Activated naive CD8-positive, alpha-beta T cell (primary cell): Measurements from ENCODE around the gene DCST2.

ENCODE experiments used
- H3K27ac Mint-ChIP-seq: one replicate; pipeline ENCODE4 v1.8.0; 2021; ENCODE audit warnings: mixed read lengths
- H3K27me3 Mint-ChIP-seq: one replicate; pipeline ENCODE4 v1.8.0; 2021; ENCODE audit warnings: mixed read lengths
- H3K36me3 Mint-ChIP-seq: one replicate; pipeline ENCODE4 v1.8.0; 2021; ENCODE audit warnings: mixed read lengths
- H3K4me1 Mint-ChIP-seq: one replicate; pipeline ENCODE4 v1.8.0; 2021; ENCODE audit warnings: low read depth, mixed read lengths
- H3K4me3 Mint-ChIP-seq: one replicate; pipeline ENCODE4 v1.8.0; 2021; ENCODE audit warnings: mild to moderate bottlenecking, mixed read lengths
- H3K9me3 Mint-ChIP-seq: one replicate; pipeline ENCODE4 v1.8.0; 2021; ENCODE audit warnings: low read depth, mixed read lengths

Gene DCST2

DNA sequence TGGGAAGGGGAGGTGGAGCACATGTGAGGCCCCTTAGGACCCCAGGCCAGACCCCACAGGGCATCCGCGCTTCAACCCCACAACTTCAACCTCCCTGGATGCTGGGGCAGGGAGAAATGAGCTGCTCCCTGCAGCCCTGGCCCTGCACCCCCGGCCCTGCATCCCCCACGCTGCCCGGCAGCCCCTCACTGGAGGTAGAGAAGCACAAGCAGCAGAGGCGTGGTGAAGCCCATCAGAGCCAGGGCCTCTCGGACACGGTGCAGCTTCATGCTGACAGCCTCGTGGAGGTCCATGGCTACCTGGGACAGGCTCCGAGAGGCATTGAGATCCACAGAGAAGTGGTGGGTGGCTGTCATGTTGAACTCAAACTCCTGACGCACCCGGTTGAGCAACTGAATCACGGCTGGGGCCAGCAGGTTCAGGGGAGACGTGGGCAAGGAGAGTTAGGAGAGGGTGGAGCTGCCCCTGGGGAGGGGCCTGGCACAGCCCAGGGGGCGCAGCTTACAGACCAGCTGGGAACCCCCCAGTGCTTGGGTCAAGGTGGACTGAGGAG, 3.3 kb downstream of the DCST2 start:
- Mint-ChIP-seq H3K27me3 (no peaks in the 10 kb centered on the region), H3K4me3 (no peak overlapping the region), H3K27ac (no peak overlapping the region), H3K4me1 (no peaks in the 10 kb centered on the region), H3K36me3 (no peaks in the 10 kb centered on the region), H3K9me3 (no peaks in the 10 kb centered on the region)

DNA sequence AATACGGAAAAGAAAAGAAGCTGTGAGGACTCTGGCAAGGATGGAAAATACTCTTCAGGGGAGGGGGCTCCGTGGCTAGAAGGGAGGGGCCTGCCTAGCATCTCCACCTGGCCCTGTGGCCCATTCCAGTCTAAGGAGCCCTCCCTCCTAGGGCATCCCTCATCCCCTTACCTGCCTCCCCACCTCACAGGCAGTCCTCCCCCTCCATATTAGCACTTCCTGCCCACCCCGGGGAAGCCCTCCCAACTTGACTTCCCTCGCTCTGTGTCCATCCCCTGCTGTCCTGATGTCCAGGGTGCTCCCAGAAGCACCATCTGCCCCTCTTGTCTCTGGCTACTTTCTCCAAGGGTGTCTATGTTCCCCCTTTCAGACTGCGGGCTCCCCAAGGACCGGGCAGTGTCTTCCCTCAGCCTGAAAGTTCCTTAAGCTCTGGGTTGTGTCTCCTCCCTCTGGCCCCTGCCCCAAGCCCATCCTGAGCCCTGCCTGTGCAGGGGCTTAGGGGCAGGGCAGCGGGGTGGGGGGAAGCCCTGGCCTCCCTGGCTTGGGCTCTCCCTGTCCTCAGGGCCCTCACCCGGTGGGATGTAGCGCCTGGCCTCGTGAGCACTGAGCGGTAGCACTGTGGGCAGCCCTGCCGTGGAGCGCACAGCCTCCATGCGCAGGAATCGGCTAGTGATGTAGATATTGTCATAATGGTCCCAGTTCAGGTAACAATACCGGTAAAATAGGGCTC, 3.9 kb downstream of the DCST2 start:
- H3K27ac Mint-ChIP-seq = no peak overlapping the region
- no peak overlapping the region for H3K4me3 Mint-ChIP-seq
- no peaks in the 10 kb centered on the region for H3K36me3 Mint-ChIP-seq
- H3K9me3 Mint-ChIP-seq = no peaks in the 10 kb centered on the region
- no peaks in the 10 kb centered on the region for H3K27me3 Mint-ChIP-seq
- H3K4me1 Mint-ChIP-seq = no peaks in the 10 kb centered on the region

DNA sequence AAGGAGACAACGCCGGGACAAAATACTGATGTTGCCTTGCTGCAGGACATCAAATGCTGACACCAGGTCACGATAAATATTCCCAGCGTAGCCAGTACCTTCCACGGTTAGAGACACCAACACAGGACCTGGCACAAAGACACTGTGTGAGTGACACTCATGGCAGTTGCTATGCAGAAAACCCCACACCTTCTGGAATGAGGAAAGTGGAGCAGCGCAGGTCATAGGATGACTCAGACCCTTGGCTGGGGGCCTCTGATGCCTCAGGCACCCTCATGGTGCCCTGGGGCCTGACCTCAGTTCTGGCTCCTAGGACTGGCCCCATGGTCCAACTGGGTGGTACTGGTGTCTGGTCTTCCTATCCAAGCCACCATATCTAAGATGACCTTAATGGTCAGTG, 7.0 kb downstream of the DCST2 start:
- no peaks in the 10 kb centered on the region for H3K36me3 Mint-ChIP-seq
- H3K9me3 Mint-ChIP-seq = no peaks in the 10 kb centered on the region
- no peak overlapping the region for H3K4me3 Mint-ChIP-seq
- no peak overlapping the region for H3K27ac Mint-ChIP-seq
- H3K27me3 Mint-ChIP-seq = peaks cover 1% of the 10 kb centered on the region
- H3K4me1 Mint-ChIP-seq = no peaks in the 10 kb centered on the region

DNA sequence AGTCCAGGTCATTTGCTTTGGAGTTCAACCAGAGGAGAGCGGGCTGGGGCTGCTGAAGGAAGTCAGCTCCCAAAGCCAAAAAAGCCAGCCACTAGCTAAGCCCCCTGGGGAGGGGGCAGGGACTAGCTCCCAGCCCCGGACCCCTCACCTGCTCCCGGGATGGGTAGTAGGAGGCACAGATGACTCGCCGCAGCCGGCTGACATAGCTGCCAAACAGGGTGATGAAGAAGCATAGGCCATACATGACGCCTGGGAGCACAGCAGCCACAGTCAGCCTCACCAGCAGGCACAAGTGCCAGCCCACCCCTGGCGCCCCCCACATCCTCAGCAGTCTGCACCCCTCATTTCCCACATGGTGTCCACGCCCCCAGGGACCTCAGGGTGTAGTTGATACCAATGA, 7.4 kb downstream of the DCST2 start:
- peaks cover 1% of the 10 kb centered on the region for H3K27me3 Mint-ChIP-seq
- no peaks in the 10 kb centered on the region for H3K36me3 Mint-ChIP-seq
- no peak overlapping the region for H3K27ac Mint-ChIP-seq
- no peaks in the 10 kb centered on the region for H3K9me3 Mint-ChIP-seq
- H3K4me3 Mint-ChIP-seq = no peak overlapping the region
- H3K4me1 Mint-ChIP-seq = no peaks in the 10 kb centered on the region

DNA sequence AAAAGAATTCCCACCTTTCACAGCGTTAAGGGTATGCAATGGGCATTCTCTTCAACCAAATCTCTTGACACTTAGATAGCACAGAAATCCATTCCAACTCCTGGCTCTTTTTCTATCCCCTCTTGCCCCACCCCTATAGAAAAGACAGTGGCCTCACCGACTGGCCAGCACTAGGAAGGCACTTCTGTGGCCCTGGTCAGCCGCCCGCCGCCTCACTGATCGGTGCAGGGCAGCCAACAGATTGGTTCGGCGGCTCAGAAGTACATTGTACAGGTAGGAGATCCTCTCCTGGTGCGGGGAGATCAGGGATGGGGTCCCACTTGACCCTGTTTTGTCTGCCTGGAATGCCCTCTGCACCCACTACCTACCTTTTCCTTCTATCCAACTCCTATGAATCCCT, 9.3 kb downstream of the DCST2 start:
- H3K27ac Mint-ChIP-seq = no peak overlapping the region
- peaks cover 1% of the 10 kb centered on the region for H3K27me3 Mint-ChIP-seq
- no peak overlapping the region for H3K4me3 Mint-ChIP-seq

DNA sequence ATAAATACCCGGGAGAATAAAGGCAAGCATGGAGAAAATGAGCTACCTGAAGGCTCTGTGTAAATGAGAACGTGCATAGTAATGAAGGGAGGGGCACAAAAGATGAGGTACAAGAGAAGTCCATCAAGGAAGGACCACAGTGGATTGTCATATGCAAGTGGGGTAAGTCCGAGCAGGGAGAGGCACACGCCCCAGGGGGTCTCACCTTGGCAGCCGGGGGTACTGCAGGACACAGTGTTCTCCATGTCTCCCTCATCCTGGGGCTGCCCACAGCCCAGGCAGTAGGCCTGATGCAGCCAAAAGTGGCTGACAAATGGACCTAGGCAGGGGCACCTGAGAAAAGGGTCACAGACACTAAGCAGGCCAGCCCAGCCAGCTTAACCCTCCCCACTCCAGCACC, 10.0 kb downstream of the DCST2 start:
- Mint-ChIP-seq H3K4me3 (no peak overlapping the region), H3K4me1 (no peaks in the 10 kb centered on the region), H3K27me3 (peaks cover 1% of the 10 kb centered on the region), H3K36me3 (no peaks in the 10 kb centered on the region), H3K9me3 (no peaks in the 10 kb centered on the region), H3K27ac (no peak overlapping the region)

More for the DNA sequence above, 9.3 kb downstream of the DCST2 start:
- Mint-ChIP-seq H3K9me3 (no peaks in the 10 kb centered on the region), H3K4me1 (no peaks in the 10 kb centered on the region), H3K36me3 (no peaks in the 10 kb centered on the region)

DNA sequence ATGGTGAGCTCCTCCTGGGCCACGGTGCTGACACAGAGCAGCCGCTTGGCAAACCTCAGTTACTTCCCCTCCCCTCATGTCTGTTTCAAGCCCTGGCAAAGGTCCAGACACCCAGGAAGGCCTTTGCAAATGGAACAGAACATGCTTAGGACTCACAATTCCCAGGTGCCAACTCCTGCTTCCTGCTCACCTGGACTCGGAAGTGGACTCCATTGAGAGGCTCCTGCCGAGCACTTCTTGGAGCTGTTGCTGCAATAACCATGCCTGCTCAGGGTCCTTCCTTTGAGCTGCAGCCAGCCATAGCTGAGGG, 10.7 kb downstream of the DCST2 start:
- Mint-ChIP-seq H3K27me3 (peaks cover 1% of the 10 kb centered on the region), H3K36me3 (no peaks in the 10 kb centered on the region), H3K4me1 (peaks cover 3% of the 10 kb centered on the region), H3K9me3 (no peaks in the 10 kb centered on the region), H3K4me3 (no peak overlapping the region), H3K27ac (no peak overlapping the region)

DNA sequence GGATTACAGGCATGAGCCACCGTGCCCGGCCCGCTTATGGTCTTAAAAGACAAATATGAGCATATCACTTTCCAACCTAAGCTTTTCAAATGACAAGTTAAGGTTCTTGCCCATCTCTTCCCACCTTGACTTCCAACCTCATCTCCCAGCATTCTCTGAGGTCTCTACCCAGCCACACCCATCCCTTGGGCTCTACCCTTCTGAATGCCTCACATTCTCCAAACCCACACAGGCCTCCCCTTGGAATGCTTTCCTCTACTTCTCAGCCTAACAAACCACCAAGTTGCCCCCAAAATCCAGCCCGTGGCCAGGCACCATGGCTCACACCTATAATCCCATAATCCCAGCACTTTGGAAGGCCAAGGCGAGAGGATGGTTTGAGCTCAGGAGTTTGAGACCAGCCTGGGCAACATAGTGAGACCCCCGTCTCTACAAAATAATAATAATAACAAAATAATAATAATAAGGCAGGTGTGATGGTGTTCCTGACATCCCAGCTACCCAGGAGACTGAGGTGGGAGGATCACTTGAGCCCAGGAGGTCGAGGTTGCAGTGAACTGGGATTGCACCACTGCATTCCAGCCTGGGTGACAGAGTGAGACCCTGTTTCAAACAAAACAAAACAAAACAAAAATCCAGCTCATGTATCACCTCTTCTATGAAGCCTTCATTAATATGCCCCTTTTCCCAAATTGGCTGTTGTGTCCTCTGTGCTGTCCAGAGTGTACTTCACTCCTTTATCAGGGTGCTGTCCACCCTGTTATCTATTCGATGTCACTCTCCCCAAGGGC, 11.2 kb downstream of the DCST2 start:
- Mint-ChIP-seq H3K27me3 (peaks cover 1% of the 10 kb centered on the region), H3K4me3 (no peak overlapping the region), H3K9me3 (no peaks in the 10 kb centered on the region), H3K36me3 (no peaks in the 10 kb centered on the region), H3K27ac (no peak overlapping the region), H3K4me1 (peaks cover 6% of the 10 kb centered on the region)

DNA sequence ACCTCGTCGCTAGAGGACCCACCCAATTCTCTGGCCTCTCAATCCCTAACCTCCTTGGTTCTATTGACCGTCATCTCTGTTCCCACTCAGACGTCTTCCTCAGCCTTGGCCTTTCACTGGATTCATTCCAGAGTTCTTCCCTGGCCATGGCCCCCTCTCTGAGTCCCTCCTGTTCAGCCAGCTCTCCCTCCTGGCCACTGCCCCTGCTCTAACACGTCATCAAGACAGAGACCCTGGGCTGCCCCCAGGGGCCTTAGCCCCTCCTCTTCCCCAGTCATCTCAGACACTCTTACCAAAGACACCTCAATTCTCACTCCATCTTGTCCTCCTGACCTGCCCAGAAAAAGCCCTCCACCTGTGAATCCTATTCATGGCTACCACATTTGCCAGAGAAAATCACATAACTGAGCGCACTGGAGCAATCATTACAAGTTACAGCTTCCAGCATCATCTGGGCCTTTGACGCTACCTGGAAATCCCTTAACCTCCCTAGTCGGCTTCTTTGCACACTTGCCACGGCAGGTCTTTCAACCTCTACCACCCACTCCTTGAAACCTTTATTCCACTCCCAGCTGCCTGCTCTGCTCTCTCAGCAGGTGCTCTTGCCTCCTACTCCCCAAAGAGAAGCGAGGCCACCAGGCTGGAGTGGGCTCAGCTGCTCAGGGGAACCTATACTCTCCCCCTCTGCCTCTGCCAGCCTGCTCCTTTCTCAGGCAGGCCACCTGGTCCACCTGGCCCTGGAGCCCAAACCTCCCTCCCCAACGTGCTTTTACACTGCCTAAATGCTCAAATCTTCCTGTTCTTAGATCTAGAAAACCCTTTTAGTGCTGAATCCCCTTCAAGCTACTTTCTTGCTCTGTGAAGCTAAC, 14.0 kb downstream of the DCST2 start:
- peaks cover 1% of the 10 kb centered on the region for H3K27me3 Mint-ChIP-seq
- H3K9me3 Mint-ChIP-seq = no peaks in the 10 kb centered on the region
- H3K4me1 Mint-ChIP-seq = peaks cover 24% of the 10 kb centered on the region
- H3K36me3 Mint-ChIP-seq = no peaks in the 10 kb centered on the region
- no peak overlapping the region for H3K27ac Mint-ChIP-seq
- no peak overlapping the region for H3K4me3 Mint-ChIP-seq

DNA sequence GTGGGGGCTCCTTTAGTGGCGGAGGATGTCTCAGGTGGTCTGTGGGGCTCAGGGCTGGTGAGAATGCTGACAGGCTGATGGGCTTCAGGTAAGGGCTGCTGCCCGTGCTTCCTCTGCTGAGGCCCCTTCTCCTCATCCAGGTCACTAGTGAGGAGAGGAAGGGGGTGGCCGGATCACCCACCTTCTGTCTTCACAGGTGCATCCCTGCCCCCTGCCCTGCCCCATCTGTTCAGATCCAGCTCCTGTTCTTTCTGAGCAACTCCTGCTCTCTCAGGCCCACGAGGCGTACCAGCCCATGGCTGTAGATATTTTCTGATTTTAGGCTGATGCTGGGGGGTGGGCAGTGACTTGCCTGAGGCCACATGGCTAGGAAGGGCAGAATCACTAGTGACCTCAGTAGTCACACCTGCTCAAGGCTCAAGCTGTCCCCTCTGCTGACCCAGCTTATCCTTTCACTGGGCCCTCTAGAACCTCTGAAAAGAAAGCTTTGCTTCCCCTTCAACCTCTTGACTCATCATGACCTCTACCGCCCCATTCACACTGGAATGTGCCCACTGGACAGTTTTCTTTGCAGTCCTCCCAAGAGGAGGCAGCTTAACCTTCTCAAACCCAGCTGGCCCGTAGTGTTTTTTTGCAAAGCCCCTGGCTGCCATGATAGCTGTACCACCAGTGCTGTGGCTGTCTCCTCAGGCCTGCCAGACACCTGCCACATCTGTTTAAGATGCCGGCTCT, 14.8 kb downstream of the DCST2 start:
- Mint-ChIP-seq H3K9me3 (no peaks in the 10 kb centered on the region), H3K4me1 (peaks cover 32% of the 10 kb centered on the region), H3K27ac (no peak overlapping the region), H3K36me3 (no peaks in the 10 kb centered on the region), H3K4me3 (no peak overlapping the region), H3K27me3 (peaks cover 1% of the 10 kb centered on the region)

DNA sequence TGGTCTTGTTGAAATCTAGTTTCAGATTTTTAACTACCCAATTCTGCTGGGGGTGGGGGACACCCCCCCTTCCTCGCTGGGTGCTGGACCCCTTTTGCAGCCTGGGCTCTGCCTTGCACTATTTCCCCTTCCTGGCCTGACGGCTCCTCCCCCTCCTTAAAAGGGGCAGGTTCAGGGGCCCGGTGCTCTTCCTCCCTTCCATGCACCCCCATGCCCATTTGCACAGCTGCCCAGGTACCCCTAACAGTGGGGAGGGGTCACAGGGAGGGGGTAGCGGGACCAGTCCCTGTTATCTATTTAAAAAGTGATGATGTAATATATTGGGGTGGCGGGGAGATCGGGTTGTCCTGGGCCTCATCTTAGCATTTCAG, 15.7 kb downstream of the DCST2 start:
- H3K9me3 Mint-ChIP-seq = no peaks in the 10 kb centered on the region
- H3K27ac Mint-ChIP-seq = no peak overlapping the region
- peak overlapping the region; percentile 61 for H3K4me3 Mint-ChIP-seq
- H3K36me3 Mint-ChIP-seq = no peaks in the 10 kb centered on the region
- H3K27me3 Mint-ChIP-seq = peaks cover 1% of the 10 kb centered on the region
- H3K4me1 Mint-ChIP-seq = peaks cover 39% of the 10 kb centered on the region

DNA sequence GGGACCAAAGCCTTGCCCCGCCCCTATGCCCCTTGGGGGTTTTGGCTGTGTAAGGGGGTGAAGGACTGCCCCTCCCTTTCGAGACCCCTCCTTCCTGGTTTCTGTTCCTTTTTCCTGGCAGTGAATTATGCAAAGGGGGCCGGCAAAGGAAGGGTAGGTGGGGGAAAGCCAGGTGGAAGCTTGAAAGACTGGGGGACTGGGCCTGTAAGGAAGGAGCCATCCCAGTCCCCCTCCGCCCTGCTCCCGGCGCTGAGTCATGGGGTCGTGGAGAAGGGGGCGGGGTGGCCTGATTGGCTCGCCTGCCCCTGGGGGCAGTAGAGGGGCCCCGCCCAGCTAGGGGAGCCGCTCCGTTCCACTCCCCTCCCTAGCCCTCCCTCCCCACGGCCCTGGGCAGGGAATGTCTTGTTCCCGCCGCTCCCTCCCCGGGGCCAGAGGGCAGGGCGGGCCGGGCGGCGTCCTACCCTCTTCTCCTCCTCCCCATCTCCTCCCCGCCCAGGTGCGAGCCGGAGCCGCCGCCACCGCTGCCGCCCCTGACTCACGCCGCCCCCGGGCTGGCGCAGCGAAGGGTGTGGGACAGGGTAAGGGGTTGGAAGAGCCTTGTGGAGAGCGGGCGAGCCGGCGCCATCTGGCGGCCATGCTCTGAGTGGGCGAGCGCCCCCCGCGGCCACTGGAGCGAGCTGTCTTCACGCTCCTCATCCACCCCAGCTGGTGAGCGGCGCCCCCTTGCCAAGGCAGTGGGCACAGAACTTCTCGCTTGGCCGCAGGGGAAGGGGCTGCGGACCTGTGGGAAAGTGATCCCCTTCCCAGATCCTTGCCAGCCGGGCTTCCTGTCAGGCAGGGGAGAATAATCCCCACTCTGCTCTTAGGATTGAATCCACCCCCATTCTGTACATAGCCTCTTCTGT, 16.3 kb downstream of the DCST2 start:
- H3K9me3 Mint-ChIP-seq = no peaks in the 10 kb centered on the region
- no peaks in the 10 kb centered on the region for H3K36me3 Mint-ChIP-seq
- peak overlapping the region; percentile 61 for H3K4me3 Mint-ChIP-seq
- H3K4me1 Mint-ChIP-seq = peaks cover 46% of the 10 kb centered on the region
- no peak overlapping the region for H3K27ac Mint-ChIP-seq
- H3K27me3 Mint-ChIP-seq = peaks cover 1% of the 10 kb centered on the region

DNA sequence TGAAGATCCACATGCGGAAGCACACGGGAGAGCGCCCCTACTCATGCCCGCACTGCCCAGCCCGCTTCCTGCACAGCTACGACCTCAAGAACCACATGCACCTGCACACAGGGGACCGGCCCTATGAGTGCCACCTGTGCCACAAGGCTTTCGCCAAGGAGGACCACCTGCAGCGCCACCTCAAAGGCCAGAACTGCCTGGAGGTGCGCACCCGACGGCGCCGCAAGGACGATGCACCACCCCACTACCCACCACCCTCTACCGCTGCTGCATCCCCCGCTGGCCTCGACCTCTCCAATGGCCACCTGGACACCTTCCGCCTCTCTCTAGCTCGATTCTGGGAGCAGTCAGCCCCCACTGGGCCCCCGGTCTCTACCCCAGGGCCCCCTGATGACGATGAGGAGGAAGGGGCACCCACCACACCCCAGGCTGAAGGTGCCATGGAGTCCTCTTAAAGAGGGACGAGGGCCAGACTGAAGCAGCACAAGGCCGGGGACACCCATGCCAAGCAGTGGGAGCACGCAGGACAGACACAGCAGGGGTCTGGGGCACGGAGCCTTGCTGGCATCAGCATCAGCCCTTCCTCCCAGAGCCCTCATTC, 17.2 kb downstream of the DCST2 start:
- Mint-ChIP-seq H3K4me3 (peak overlapping the region; percentile 40), H3K9me3 (no peaks in the 10 kb centered on the region), H3K36me3 (no peaks in the 10 kb centered on the region), H3K27ac (no peak overlapping the region), H3K4me1 (peaks cover 49% of the 10 kb centered on the region), H3K27me3 (no peaks in the 10 kb centered on the region)
